GM21381 (cell line): ENCODE measurements around the gene TSPAN32.

Experiments
- ATAC-seq: cut with Tn5 transposase; IDR thresholded peaks from one replicate; pipeline ENCODE4 v1.9.1; 2021; ENCODE audit warnings: mild to moderate bottlenecking, moderate library complexity; ENCODE audit not compliant: unreplicated experiment

The TSPAN32 gene

DNA sequence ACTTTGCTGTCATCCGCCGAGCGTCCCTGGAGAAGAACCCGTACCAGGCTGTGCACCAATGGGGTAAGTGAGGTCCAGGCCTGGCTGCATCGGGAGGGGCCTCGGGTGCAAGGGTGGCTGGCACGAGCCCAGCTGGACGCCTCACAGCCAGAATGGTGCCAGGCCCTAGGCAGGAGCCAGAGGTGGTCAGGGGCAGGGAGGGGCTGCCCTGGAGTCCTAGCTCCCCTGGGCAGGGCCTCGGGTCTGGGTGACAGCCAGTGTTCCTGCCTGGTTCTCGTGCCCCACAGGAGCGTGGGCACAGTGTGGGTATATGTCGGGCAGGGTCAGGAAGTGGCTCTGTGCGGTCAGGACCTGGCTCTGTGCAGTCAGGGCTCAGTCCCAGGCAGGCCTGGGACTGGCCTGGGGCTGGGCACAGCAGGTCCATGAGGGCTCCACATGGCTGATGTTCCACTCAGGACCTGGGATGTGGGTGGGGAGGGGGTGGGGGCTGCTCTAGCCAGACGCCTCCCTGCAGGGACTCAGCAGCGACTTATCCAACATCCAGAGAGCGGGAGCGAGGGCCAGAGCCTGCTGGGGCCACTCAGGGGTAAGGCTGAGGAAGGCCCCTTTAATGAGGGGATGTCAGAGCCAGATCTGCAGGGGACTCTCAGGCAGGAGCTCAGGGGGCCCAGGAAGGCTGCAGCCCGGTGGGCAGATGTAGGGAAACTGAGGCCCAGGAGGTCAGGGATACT is 1.2 kb downstream of the TSPAN32 start:
- ATAC-seq = no peak

DNA sequence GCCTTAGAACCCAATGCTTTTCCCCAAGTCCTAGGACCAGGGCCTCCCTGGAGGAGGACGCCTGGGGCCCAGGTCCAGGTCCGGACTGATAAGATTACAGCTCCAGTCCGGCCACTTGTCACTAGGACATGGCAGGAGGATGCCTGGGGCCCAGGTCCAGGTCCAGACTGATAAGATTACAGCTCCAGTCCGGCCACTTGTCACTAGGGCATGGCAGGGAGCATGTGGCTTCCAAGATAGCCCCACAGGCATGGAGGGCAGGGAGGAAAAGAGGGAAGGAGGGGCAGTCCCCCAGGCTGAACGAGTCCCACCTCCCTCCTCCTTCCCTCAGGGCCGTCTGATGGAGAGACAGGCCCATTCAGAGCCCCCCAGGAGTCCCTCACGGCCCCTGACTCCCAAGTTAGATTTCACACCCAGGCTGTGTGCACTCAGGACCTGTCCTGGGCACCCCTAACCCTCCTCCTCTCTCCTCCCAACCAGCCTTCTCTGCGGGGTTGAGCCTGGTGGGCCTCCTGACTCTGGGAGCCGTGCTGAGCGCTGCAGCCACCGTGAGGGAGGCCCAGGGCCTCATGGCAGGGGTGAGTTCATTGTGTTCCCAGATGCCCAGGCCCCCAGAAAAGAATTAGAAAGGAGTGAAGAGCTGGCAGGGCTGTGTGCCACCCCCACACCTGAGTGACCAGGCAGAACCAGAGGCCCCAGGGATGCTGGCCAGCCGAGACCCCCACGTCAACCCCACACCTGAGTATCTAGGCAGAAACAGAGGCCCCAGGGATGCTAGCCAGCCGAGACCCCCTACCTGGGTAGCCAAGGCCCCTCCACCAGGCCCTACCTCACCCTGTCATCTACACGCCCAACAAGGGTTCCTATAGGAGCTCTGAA is 2.1 kb downstream of the TSPAN32 start:
- ATAC-seq = no peak

DNA sequence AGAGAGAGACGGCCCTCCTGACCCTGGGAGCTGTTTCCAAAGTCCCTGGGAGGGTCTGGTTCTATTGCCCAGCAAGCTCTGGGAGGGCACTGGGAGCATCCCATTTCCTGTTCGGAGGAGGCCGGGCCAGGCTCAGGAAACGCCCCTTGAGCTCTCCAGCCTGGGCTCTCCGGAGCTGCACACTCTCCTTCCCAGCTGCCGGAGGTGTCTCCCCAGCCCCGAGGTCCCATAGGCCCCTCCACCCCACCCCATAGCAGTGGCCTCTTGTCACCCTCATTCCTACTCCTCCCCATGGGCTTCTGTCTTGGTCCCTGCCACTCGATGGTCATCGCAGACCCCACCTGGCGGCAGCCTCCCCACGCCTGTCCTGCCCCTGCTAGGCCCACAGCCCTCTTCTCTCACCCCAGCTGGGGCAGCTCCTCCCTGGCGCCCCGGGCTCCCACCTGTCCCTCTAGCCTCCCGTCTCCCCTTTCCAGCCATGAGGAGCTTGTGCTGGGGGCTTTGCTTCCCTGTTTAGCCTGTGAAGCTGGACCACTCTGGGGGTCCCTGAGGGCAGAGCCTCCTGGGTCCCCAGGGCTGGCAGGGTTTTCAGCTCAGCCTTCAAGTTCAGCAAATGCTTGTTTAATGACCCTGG is 2.8 kb downstream of the TSPAN32 start:
- no peak for ATAC-seq

DNA sequence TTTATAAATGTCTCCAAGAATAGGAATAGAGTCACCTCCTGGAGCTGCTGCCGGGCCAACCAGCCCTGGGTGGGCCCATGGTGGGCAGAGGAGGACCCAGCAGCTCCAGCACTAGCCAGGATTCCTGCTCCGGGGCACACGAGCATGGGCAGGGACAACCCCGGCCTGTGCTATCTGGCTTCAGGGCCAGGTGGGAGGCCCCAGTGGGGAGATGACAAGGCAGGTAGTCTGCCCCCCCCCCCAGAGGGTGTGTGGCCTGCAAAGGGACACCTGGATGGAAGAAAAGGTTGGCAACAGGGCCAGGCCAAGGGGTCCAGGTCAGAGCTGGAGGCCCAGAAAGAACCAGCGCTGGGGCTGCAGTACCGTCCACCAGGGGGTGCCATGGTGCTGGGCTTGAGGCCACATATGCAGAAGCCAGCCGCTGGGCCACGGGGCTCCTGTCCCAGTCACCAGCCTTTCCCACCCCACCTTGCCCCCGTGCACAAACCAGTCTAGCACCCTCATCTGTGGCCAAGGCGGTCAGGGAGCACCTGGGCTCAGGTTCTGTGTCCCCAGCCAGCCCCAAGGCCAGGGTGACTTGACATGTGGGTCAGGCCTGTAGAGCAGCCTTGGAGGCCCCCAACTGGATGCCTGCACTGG is 3.4 kb downstream of the TSPAN32 start:
- ATAC-seq = no peak

GRCh38 chr11:2305788-2306451 is 4.1 kb downstream of the TSPAN32 start:
- no peak for ATAC-seq

DNA sequence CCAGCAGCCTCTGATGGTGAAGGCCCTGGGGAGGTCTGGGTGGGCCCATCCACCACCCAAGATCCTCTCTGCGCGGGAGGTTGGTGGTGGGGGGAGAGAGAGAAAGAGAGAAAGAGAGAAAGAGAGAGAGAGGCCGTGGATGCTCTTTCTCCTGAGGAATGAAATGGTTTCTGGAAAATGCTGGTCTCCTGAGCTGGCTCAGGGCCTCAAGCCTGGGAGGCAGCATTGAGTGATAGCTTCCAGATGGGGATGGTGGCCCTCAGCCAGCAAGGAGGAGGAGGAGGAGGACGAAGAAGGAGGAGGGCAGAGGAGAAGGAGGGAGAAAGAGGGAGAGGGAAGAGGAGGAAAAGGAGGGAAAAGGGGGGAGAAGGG is 4.6 kb downstream of the TSPAN32 start:
- no peak for ATAC-seq

- no peak for ATAC-seq
These were observed 5.2 kb downstream of the TSPAN32 start for GRCh38 chr11:2306877-2307500.

DNA sequence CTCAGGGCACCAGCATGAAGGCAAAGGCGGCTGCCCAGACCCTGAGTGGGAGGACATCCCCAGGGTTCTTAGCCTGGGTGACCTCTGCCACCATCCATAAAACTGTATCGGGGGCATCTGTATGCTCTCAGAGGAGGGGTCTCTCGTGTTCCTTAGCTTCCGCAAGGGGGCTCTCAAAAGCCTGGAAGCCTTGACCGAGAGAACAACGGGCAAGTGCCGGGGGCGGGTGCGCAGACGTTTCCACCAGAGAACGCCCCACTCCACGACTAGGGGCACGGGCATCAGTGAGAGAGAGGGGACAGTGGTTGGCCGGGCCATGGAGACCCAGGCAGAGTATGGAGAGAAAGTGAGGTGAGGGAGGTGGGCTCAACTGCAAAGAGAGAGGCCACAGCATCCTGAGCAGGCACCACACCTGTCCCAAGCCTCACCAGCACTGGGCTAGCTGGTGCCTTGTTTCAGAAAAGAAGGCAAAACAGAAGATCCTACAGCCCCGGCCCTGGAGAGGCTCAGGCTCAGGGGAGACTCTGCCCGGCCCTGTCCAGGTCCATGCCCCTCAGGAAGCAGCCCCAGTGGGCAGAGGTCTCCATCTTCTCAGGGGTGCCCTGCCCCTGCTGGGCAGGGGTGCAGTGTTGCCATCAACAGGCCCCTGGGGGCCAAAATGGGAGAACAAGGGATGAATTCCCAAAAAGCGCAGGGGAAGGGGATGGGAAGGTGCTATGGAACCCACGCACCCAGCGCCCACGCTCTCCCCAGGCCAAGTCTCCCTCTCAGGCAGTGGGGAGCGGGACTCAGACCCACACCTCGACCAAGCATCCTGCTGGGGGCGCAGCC is 5.9 kb downstream of the TSPAN32 start:
- no peak for ATAC-seq

GRCh38 chr11:2308713-2309112 is 6.9 kb downstream of the TSPAN32 start:
- no peak for ATAC-seq

GRCh38 chr11:2309251-2310072 is 7.6 kb downstream of the TSPAN32 start:
- ATAC-seq = no peak

- ATAC-seq = no peak
These were observed 8.4 kb downstream of the TSPAN32 start for GRCh38 chr11:2310073-2310785.

- ATAC-seq = no peak
These were observed 9.1 kb downstream of the TSPAN32 start for GRCh38 chr11:2310786-2311352.

- ATAC-seq = no peak
These were observed 9.7 kb downstream of the TSPAN32 start for GRCh38 chr11:2311353-2312133.

GRCh38 chr11:2312232-2313042 is 10.6 kb downstream of the TSPAN32 start:
- no peak for ATAC-seq

DNA sequence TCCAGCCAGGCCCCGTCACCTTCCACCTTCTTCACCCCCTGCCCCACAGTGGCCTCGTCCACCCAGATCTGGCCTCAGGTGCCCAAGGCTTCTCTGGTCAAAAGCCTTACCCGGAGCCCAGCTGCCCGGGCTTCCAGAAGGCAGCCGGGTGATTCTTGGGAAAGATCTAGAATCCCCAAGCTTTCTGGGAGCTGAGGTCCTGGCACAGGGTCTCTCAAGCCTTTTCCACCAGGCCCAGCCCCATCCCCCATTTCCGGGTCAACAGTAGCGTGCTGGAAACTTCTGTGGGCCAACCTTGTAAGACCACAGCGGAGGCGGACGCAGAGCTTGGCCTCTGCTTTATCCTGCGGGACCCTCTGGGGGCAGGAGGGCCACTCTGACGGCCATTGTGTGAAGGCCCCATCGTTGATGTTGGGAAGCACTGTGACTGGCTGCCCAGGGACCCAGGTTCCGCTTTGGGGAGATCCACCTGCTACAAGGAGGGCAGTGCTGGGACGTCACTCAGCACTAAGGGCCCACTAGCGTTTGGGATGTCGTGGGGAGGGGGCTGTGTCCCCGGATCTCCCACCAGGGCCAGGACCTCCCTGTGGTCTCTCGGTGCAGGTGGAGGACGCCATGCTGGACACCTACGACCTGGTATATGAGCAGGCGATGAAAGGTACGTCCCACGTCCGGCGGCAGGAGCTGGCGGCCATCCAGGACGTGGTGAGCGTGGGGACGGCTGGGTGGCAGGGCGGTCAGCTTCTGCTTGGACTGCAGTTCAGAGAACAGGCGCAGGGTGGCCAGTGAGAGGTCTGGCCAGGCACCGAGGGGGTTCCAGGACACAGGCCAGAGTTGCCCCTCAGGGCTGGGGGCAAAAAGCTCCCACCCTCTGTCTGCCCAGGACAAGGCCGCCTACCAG is 11.5 kb downstream of the TSPAN32 start:
- no peak for ATAC-seq
